ENCODE measurements around the gene CCDC82.

- TF ChIP-seq CTCF (IDR thresholded peaks at IDR 0.05) (no peak), POLR2AphosphoS5 (IDR thresholded peaks at IDR 0.05) (no peak)
These were observed 5.1 kb upstream of the CCDC82 start for GRCh38 chr11:96394773-96395172.
